C4-2B (cell line): Measurements from ENCODE around the gene SKI.

ENCODE experiments used
- CTCF ChIP-seq: fragments of 450-650 bp; conservative IDR thresholded peaks from 2 replicates; pipeline ENCODE4 v1.5.1; 2017; ENCODE audit warnings: mild to moderate bottlenecking
- ZFX ChIP-seq: fragments of 450-650 bp; IDR thresholded peaks from 2 replicates; pipeline ENCODE4 v1.6.1; 2017

- TF ChIP-seq CTCF, result no peak
- peak; percentile 58; the same call in 1 of the 2 replicates for TF ChIP-seq ZFX
Measured at GRCh38 chr1:2189459-2190425, 38.4 kb upstream of the SKI start.
